ENCODE data around the gene PLSCR4. TPM values are rescaled to one million over a fixed set of nuclear protein-coding genes. Genes with fewer than 3 reads are reported as not detected.

The PLSCR4 gene
- total RNA-seq, 1 experiment from 2014 or later: 9.1 TPM

DNA sequence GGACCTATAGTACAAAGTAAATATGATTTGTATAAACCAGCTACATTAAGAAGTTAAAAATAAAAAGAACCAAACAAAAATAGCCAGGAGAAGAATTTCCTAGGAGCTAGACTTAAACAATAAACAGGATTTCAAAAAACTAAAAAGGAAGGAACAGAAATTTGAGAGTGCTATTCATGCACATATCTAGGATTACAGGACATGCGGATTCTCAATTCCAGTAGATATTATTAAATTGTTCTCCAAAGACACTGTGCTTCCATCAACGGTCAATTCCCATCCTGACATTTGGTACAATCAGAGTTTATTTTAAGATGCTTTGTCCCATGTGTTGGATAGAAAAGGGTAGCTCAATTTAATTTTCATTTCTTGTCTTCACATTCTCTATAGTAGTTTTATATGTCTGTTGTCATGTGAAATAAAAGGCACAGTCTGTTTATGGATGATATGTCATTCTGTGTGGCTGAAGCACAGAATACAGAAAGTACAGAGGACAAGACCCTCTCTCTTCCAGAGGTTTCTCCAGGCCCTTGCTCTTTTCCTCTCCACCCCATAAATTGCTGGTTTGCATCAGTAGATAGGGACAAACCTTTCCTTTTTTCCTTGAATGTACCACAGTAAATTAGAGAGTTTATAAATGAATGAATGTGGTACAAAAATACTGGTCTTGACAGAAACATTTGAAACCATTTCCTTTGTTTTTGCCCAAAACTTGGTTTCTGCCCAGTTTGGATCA, 93.4 kb downstream of the PLSCR4 start:
- CTCF ChIA-PET: no interaction called here
- DNase-seq: no peak
- Mint-ChIP-seq H3K27me3 (ENCODE audit: insufficient read depth, unreplicated experiment) (no peaks in the 10 kb centered on the region), H3K36me3 (ENCODE audit: insufficient read depth, unreplicated experiment) (peaks cover 18% of the 10 kb centered on the region), H3K27ac (ENCODE audit: unreplicated experiment) (no peak overlapping the region), H3K4me1 (ENCODE audit: low read depth, unreplicated experiment) (peaks cover 9% of the 10 kb centered on the region), H3K9me3 (ENCODE audit: unreplicated experiment) (no peaks in the 10 kb centered on the region), H3K4me3 (ENCODE audit: unreplicated experiment) (no peak overlapping the region)
- TF ChIP-seq, protein P1, sequence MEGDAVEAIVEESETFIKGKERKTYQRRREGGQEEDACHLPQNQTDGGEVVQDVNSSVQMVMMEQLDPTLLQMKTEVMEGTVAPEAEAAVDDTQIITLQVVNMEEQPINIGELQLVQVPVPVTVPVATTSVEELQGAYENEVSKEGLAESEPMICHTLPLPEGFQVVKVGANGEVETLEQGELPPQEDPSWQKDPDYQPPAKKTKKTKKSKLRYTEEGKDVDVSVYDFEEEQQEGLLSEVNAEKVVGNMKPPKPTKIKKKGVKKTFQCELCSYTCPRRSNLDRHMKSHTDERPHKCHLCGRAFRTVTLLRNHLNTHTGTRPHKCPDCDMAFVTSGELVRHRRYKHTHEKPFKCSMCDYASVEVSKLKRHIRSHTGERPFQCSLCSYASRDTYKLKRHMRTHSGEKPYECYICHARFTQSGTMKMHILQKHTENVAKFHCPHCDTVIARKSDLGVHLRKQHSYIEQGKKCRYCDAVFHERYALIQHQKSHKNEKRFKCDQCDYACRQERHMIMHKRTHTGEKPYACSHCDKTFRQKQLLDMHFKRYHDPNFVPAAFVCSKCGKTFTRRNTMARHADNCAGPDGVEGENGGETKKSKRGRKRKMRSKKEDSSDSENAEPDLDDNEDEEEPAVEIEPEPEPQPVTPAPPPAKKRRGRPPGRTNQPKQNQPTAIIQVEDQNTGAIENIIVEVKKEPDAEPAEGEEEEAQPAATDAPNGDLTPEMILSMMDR (IDR thresholded peaks at IDR 0.05; ENCODE audit: insufficient read depth in 1 of 2, low read depth in 1 of 2, low read length in 1 of 2, severe bottlenecking in 1 of 2, unreplicated experiment in 1 of 2): no peak
- Histone ChIP-seq H3K9me3 (no peaks in the 10 kb centered on the region), H3K27me3 (replicated peaks; ENCODE audit: control insufficient read depth, insufficient read depth, low read length) (no peaks in the 10 kb centered on the region), H3K36me3 (ENCODE audit: control insufficient read depth, insufficient read depth, low read length) (peaks cover 1% of the 10 kb centered on the region; the same call in 1 of the 2 replicates), H3K4me3 (ENCODE audit: low read depth, low read length) (no peak overlapping the region), H3K4me1 (peaks cover 12% of the 10 kb centered on the region)
- intact Hi-C loops (cut with micrococcal nuclease; ENCODE audit: unreplicated experiment): no loop called here
- BruUV-seq (replicated peaks): no TSS peak
- POLR2A ChIA-PET: no interaction called here

DNA sequence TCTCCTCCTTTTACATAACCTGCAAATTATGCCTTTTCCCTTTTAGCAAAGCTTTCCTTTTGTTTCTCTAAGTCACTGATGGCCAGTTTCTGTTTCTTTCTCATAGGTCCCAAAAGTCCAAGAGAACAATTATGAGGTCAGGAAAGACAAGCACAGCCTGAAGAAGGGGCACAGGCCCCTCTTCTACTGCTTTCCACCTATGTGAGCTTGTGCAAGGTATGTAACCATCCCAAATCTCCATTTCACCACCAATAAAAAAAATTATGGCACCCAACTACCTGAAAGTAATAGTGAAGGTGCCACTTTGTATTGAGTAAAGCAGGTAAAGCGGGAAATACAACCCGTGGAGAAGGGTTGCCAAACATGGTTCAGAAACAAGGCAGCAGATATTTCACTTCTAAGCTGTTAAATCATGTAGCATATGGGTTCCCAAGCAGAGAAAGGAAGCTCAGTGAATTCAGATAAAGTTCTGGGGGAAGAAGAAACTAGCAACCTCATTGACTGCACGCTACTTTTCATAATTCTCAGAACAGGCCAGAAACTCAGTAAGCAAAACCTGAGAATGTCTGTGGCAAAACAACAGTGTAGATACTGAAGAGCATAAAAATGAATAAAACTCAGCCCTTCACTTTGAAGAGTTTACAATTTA, 94.1 kb downstream of the PLSCR4 start:
- no peak overlapping the region for H3K4me3 ChIP-seq (ENCODE audit: low read depth, low read length)

DNA sequence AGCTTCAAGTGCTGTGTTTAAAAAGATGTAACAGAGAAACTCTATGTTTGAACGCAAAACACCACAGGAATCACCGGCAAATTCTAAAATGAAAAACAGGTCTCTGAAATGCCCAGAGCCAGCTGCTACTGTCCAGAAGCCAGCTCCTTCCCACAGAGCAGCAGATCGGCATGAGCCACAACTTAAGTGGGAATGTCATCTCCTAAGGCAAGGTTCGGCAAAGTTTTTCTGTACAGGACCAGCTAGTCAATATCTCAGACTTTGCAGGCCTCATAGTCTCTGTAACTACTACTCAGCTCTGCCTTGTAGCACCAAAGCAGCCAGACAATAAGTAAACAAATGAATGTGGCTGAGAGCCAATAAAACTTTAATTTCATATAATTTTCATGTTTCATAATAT, 94.8 kb downstream of the PLSCR4 start:
- no TSS peak for BruUV-seq (replicated peaks)
- no peaks in the 10 kb centered on the region for H3K9me3 ChIP-seq
- H3K4me3 Mint-ChIP-seq (ENCODE audit: unreplicated experiment): no peak overlapping the region
- POLR2A ChIA-PET: no interaction called here
- H3K4me1 ChIP-seq: peaks cover 12% of the 10 kb centered on the region
- no peaks in the 10 kb centered on the region for H3K27me3 ChIP-seq (replicated peaks; ENCODE audit: control insufficient read depth, insufficient read depth, low read length)
- no peaks in the 10 kb centered on the region for H3K27me3 Mint-ChIP-seq (ENCODE audit: insufficient read depth, unreplicated experiment)
- peaks cover 14% of the 10 kb centered on the region for H3K36me3 Mint-ChIP-seq (ENCODE audit: insufficient read depth, unreplicated experiment)
- H3K36me3 ChIP-seq (ENCODE audit: control insufficient read depth, insufficient read depth, low read length): peaks cover 1% of the 10 kb centered on the region; the same call in 1 of the 2 replicates
- no peak overlapping the region for H3K4me3 ChIP-seq (ENCODE audit: low read depth, low read length)
- no peaks in the 10 kb centered on the region for H3K9me3 Mint-ChIP-seq (ENCODE audit: unreplicated experiment)
- peaks cover 9% of the 10 kb centered on the region for H3K4me1 Mint-ChIP-seq (ENCODE audit: low read depth, unreplicated experiment)
- DNase-seq: no peak
- TF ChIP-seq, protein P1 (IDR thresholded peaks at IDR 0.05; ENCODE audit: insufficient read depth in 1 of 2, low read depth in 1 of 2, low read length in 1 of 2, severe bottlenecking in 1 of 2, unreplicated experiment in 1 of 2): no peak
- CTCF ChIA-PET: no interaction called here
- H3K27ac Mint-ChIP-seq (ENCODE audit: unreplicated experiment): no peak overlapping the region
- intact Hi-C loops (cut with micrococcal nuclease; ENCODE audit: unreplicated experiment): no loop called here

More for the DNA sequence above, 94.1 kb downstream of the PLSCR4 start:
- Mint-ChIP-seq H3K27me3 (ENCODE audit: insufficient read depth, unreplicated experiment) (no peaks in the 10 kb centered on the region), H3K9me3 (ENCODE audit: unreplicated experiment) (no peaks in the 10 kb centered on the region), H3K36me3 (ENCODE audit: insufficient read depth, unreplicated experiment) (peaks cover 18% of the 10 kb centered on the region), H3K27ac (ENCODE audit: unreplicated experiment) (no peak overlapping the region), H3K4me3 (ENCODE audit: unreplicated experiment) (no peak overlapping the region), H3K4me1 (ENCODE audit: low read depth, unreplicated experiment) (peaks cover 9% of the 10 kb centered on the region)
- DNase-seq: no peak
- no TSS peak for BruUV-seq (replicated peaks)
- peaks cover 1% of the 10 kb centered on the region; the same call in 1 of the 2 replicates for H3K36me3 ChIP-seq (ENCODE audit: control insufficient read depth, insufficient read depth, low read length)
- TF ChIP-seq, protein P1 (IDR thresholded peaks at IDR 0.05; ENCODE audit: insufficient read depth in 1 of 2, low read depth in 1 of 2, low read length in 1 of 2, severe bottlenecking in 1 of 2, unreplicated experiment in 1 of 2): no peak
- no peaks in the 10 kb centered on the region for H3K27me3 ChIP-seq (replicated peaks; ENCODE audit: control insufficient read depth, insufficient read depth, low read length)
- peaks cover 12% of the 10 kb centered on the region for H3K4me1 ChIP-seq
- CTCF ChIA-PET: no interaction called here
- intact Hi-C loops (cut with micrococcal nuclease; ENCODE audit: unreplicated experiment): no loop called here
- no peaks in the 10 kb centered on the region for H3K9me3 ChIP-seq
- POLR2A ChIA-PET: no interaction called here
